Measurements from ENCODE around the gene KCNJ1. TPM values are rescaled to one million over a fixed set of nuclear protein-coding genes. Genes with fewer than 3 reads are reported as not detected.

KCNJ1 gene
- total and polyA plus RNA-seq, 10 of the 15 experiments (the other 5 are each of a cell fraction or from before 2014, with no cell fraction given): not detected

GRCh38 chr11:128828350-128828749 lies 38.7 kb downstream of the KCNJ1 start:
- no peaks in the 10 kb centered on the region for H3K79me2 ChIP-seq (ENCODE audit: control insufficient read depth, insufficient read depth, low read length)
- no peak overlapping the region for H3K4me2 ChIP-seq (ENCODE audit: control insufficient read depth, insufficient read depth)
- POLR2A ChIA-PET: no interaction called here

More at GRCh38 chr11:128828350-128828749, 38.7 kb downstream of the KCNJ1 start:
- intact Hi-C loops (cut with micrococcal nuclease; ENCODE audit: unreplicated experiment) (no loop called here), in situ Hi-C loops (cut with MboI) (loop anchor here (5.0 to 25.0 kb wide), 2 partner anchors 191 to 541 kb away; no protein-coding TSS in a partner anchor)
- Histone ChIP-seq H3K4me3 (no peak overlapping the region), H3K4me1 (ENCODE audit: control insufficient read depth, insufficient read depth, low read length) (peaks cover 27% of the 10 kb centered on the region), H3K9me3 (replicated peaks; ENCODE audit: control insufficient read depth, insufficient read depth, low read length) (no peaks in the 10 kb centered on the region), H3K27ac (ENCODE audit: control insufficient read depth, insufficient read depth) (no peak overlapping the region), H4K20me1 (ENCODE audit: control insufficient read depth, insufficient read depth) (no peaks in the 10 kb centered on the region), H3K36me3 (ENCODE audit: control insufficient read depth in 2 of 2, insufficient read depth in 2 of 2, low read length in 1 of 2) (no peaks in the 10 kb centered on the region), H2AFZ (ENCODE audit: control insufficient read depth, low read depth, low read length) (no peak overlapping the region), H3K27me3 (replicated peaks in 1 of 2; ENCODE audit: control insufficient read depth in 2 of 2, insufficient read depth in 2 of 2, low read length in 1 of 2) (no peaks in the 10 kb centered on the region), H3K9ac (ENCODE audit: control insufficient read depth, insufficient read depth, low read length) (no peak overlapping the region)
- ChIA-PET SMC1A (ENCODE audit: uncharacterized antibody, unreplicated experiment) (interaction anchor here (1.1 to 8.1 kb wide), 8 partner anchors 15 to 657 kb away, joined by 3 to 146 read pairs (median 4); no protein-coding TSS in a partner anchor), RAD21 (ENCODE audit: unreplicated experiment) (no interaction called here), CTCF (interaction anchor here (0.7 to 8.6 kb wide), 6 partner anchors 16 to 671 kb away, joined by 3 to 177 read pairs (median 6); no protein-coding TSS in a partner anchor)
- ATAC-seq (no peak), FAIRE-seq (no peak), DNase-seq (ENCODE audit: low read depth, low spot score) (no peak)
- TF ChIP-seq HDGF (IDR thresholded peaks at IDR 0.05) (no peak), SUZ12 (IDR thresholded peaks at IDR 0.05; ENCODE audit: unreplicated experiment) (no peak), USF1 (IDR thresholded peaks at IDR 0.05; ENCODE audit: borderline replicate concordance, extremely low read length, insufficient read depth, low read depth, low read length) (no peak), ATF3 (IDR thresholded peaks at IDR 0.05; ENCODE audit: borderline replicate concordance, extremely low read depth, low read depth, low read length) (no peak), PRDM15 (CRISPR knock-in tag; IDR thresholded peaks at IDR 0.05) (no peak), CTCF (IDR thresholded peaks at IDR 0.05 in 2 of 3, conservative IDR thresholded peaks at IDR 0.05 in 1 of 3; ENCODE audit: control insufficient read depth in 2 of 3, extremely low read depth in 1 of 3, insufficient read depth in 1 of 3, low read depth in 3 of 3, low read length in 3 of 3) (no peak), JUND (IDR thresholded peaks at IDR 0.05; ENCODE audit: low read depth, low read length) (no peak), CHD1 (IDR thresholded peaks at IDR 0.05; ENCODE audit: low read depth, low read length) (no peak), SUPT20H (IDR thresholded peaks at IDR 0.05; ENCODE audit: borderline replicate concordance, control insufficient read depth, low read depth, low read length) (no peak)
- 95% methylated on average over 4 of the region's 4 CpGs for WGBS (ENCODE audit: insufficient coverage, insufficient replicate concordance, low lambda C conversion rate, missing lambda C conversion rate)
- no TSS peak for BruUV-seq (replicated peaks)

Measured in GM12878 (cell line).